ENCODE measurements around the gene PALS2.

DNA sequence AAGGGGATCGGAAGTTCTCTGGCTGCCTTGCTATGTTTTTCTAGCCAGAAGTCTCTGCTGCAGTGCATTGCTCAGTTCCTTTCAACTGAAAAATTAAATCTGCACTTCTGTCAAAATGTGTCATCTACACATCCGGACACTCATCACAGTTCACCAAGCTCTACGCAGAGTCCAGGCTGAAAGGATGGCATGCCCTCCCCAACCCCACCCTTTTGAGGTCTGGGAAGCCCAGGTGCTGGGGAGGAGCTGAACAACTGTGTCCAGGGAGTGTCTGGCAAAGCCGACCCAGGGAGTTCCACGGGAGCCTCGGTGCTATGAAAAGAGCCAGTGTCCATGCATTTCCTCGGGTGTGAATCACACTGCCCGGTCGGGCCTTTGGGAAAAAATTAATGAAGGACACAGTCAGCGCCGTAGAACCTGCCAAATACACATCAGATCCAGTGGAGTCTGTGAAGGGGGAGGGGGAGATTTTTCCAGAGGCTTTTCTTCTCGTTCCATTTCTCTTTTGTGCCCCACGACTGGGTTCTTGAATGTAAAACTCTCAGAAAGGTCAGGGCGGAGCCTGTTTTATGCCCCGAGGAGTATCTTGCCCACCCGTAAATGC is 757 bp upstream of the PALS2 start:
- TF ChIP-seq, protein P1, sequence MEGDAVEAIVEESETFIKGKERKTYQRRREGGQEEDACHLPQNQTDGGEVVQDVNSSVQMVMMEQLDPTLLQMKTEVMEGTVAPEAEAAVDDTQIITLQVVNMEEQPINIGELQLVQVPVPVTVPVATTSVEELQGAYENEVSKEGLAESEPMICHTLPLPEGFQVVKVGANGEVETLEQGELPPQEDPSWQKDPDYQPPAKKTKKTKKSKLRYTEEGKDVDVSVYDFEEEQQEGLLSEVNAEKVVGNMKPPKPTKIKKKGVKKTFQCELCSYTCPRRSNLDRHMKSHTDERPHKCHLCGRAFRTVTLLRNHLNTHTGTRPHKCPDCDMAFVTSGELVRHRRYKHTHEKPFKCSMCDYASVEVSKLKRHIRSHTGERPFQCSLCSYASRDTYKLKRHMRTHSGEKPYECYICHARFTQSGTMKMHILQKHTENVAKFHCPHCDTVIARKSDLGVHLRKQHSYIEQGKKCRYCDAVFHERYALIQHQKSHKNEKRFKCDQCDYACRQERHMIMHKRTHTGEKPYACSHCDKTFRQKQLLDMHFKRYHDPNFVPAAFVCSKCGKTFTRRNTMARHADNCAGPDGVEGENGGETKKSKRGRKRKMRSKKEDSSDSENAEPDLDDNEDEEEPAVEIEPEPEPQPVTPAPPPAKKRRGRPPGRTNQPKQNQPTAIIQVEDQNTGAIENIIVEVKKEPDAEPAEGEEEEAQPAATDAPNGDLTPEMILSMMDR (IDR thresholded peaks at IDR 0.05): no peak
- TF ChIP-seq POLR2A (IDR thresholded peaks at IDR 0.05): no peak
